ENCODE results near the gene GMCL1.
"Not testable (repeated sequence)": the region's sequence is repeated elsewhere in the genome, so short reads cannot be mapped to it uniquely, and the experiment has no call there.

DNA sequence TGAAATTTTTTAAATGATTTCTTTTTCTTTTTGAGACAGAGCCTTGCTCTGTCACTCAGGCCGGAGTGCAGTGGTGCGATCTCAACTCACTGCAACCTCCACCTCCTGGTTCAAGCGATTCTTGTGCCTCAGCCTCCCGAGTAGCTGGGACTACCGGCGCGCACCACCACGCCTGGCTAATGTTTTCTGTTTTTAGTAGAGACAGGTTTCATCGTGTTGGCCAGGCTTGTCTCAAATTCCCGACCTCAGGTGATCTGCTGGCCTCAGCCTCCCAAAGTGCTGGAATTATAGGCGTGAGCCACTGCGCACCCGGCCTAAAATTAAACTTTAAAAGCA lies 1.4 kb downstream of the GMCL1 start:
- TF ChIP-seq POLR2A, EP300, CTCF, POLR2AphosphoS5 (IDR thresholded peaks at IDR 0.05): not testable (repeated sequence)

All from sigmoid colon (tissue), 4 donors.